ENCODE results near the gene FUT7.

GRCh38 chr9:136994888-136995230, 37.0 kb downstream of the FUT7 start:
- TF ChIP-seq YY1 (IDR thresholded peaks at IDR 0.05; ENCODE audit: low read depth) (no peak), EP300 (IDR thresholded peaks at IDR 0.05; ENCODE audit: borderline replicate concordance) (no peak), RAD21 (IDR thresholded peaks at IDR 0.05; ENCODE audit: low read depth) (no peak), MAX (IDR thresholded peaks at IDR 0.05) (no peak), TAF1 (IDR thresholded peaks at IDR 0.05; ENCODE audit: low read depth) (no peak), REST (IDR thresholded peaks at IDR 0.05; ENCODE audit: low read depth) (no peak)
